Tibial nerve (tissue), 4 donors: ENCODE results near the gene SLC39A10. TPM values are rescaled to one million over a fixed set of nuclear protein-coding genes. Genes with fewer than 3 reads are reported as not detected.

Experiments
- DNase-seq, 2 donors: peaks; one replicate each; pipeline ENCODE4 v3.0.0-alpha.2; 2019; ENCODE audit warnings: low spot score in 2 of 2
- H3K27ac ChIP-seq, 4 donors: fragments of 200-600 bp; sonication (generic) in 3 of 4; one replicate each; pipeline ENCODE4 v1.5.1; 2017 to 2019; ENCODE audit warnings: mild to moderate bottlenecking in 1 of 4
- H3K27me3 ChIP-seq, 2 donors: fragments of 200-600 bp; sonication (generic) in 1 of 2; one replicate each; pipeline versions ENCODE4 v1.5.1 to v1.6.0; 2017 to 2019
- H3K36me3 ChIP-seq, 3 donors: fragments of 200-600 bp; sonication (generic); one replicate each; pipeline ENCODE4 v1.5.1; 2018 to 2019
- H3K4me1 ChIP-seq, 4 donors: fragments of 200-600 bp; sonication (generic) in 3 of 4; one replicate each; pipeline ENCODE4 v1.5.1; 2017 to 2019
- H3K4me3 ChIP-seq, 4 donors: fragments of 200-600 bp; sonication (generic) in 3 of 4; one replicate each; pipeline ENCODE4 v1.5.1; 2017 to 2019; ENCODE audit warnings: mild to moderate bottlenecking in 1 of 4, moderate library complexity in 1 of 4
- H3K9me3 ChIP-seq, 4 donors: fragments of 200-600 bp; sonication (generic) in 3 of 4; one replicate each; pipeline ENCODE4 v1.5.1; 2017 to 2019
- CTCF ChIP-seq, 5 experiments: fragments of 200-600 bp in 3 of 5; fragments of 450-650 bp in 2 of 5; sonication (generic) in 3 of 5; IDR thresholded peaks; one replicate each; pipeline ENCODE4 v1.5.1; 2016 to 2019; ENCODE audit warnings: antibody characterized with exemption in 5 of 5, mild to moderate bottlenecking in 3 of 5, moderate library complexity in 2 of 5
- EP300 ChIP-seq, 2 donors: sonication (generic); formaldehyde crosslinking; IDR thresholded peaks; one replicate each; pipeline ENCODE4 v1.6.1; 2017; ENCODE audit warnings: antibody characterized with exemption in 2 of 2, mild to moderate bottlenecking in 1 of 2
- POLR2A ChIP-seq, 2 donors: fragments of 450-650 bp; IDR thresholded peaks; one replicate each; pipeline ENCODE4 v1.6.1; 2017; ENCODE audit warnings: antibody characterized with exemption in 2 of 2, mild to moderate bottlenecking in 2 of 2, moderate library complexity in 2 of 2
- WGBS, 2 donors: methylation state at CpG; one replicate each; pipeline ENCODE4 v1.1.5; 2018; 5-methylcytosine and 5-hydroxymethylcytosine counted together
- total RNA-seq, 4 donors: library from RNA; depleted of rRNA; stranded (reverse); fragments of >200 nt; gene quantifications; one replicate each; pipeline ENCODE4 v1.1.0, GENCODE V29; 2016

SLC39A10 gene
- total RNA-seq, 4 donors from 2014 or later = 17.7 to 24.9 (median 20.7) TPM

- WGBS, 2 donors = 73 to 86% methylated on average over 2 of the region's 2 CpGs
- TF ChIP-seq EP300 (IDR thresholded peaks at IDR 0.05) (no peak), CTCF (IDR thresholded peaks at IDR 0.05) (no peak), POLR2A (IDR thresholded peaks at IDR 0.05) (no peak)
- H3K4me1 ChIP-seq = no peaks in the 10 kb centered on the region
These were observed 77.9 kb downstream of the SLC39A10 start for GRCh38 chr2:195734931-195735330.

GRCh38 chr2:195735347-195735746 lies 78.3 kb downstream of the SLC39A10 start:
- Histone ChIP-seq H3K27ac (no peak overlapping the region), H3K4me1 (no peaks in the 10 kb centered on the region), H3K27me3 (no peaks in the 10 kb centered on the region), H3K36me3 (peaks cover 0 to 74% (median 0%) of the 10 kb centered on the region in 3 donors), H3K9me3 (no peaks in the 10 kb centered on the region), H3K4me3 (no peak overlapping the region)
- TF ChIP-seq EP300 (IDR thresholded peaks at IDR 0.05) (no peak), POLR2A (IDR thresholded peaks at IDR 0.05) (no peak), CTCF (IDR thresholded peaks at IDR 0.05) (no peak)
- DNase-seq = no peak
- WGBS, 2 donors = 89 to 91% methylated on average over 1 of the region's 1 CpG

More at GRCh38 chr2:195734931-195735330, 77.9 kb downstream of the SLC39A10 start:
- DNase-seq = no peak
- no peak overlapping the region for H3K27ac ChIP-seq
- no peak overlapping the region for H3K4me3 ChIP-seq
- H3K27me3 ChIP-seq = no peaks in the 10 kb centered on the region
- no peaks in the 10 kb centered on the region for H3K9me3 ChIP-seq
- peaks cover 0 to 74% (median 0%) of the 10 kb centered on the region in 3 donors for H3K36me3 ChIP-seq

- no peaks in the 10 kb centered on the region for H3K4me1 ChIP-seq
- H3K36me3 ChIP-seq = peaks cover 0 to 71% (median 0%) of the 10 kb centered on the region in 3 donors
- peaks cover 0 to 2% (median 0%) of the 10 kb centered on the region in 4 donors for H3K9me3 ChIP-seq
- WGBS, 2 donors = 85% methylated on average over 5 of the region's 5 CpGs
- no peak for DNase-seq
- H3K27me3 ChIP-seq = no peaks in the 10 kb centered on the region
- TF ChIP-seq EP300 (IDR thresholded peaks at IDR 0.05) (no peak), CTCF (IDR thresholded peaks at IDR 0.05) (no peak), POLR2A (IDR thresholded peaks at IDR 0.05) (no peak)
- H3K27ac ChIP-seq = no peak overlapping the region
- H3K4me3 ChIP-seq = no peak overlapping the region
These were observed 80.7 kb downstream of the SLC39A10 start for GRCh38 chr2:195737511-195738325.

- H3K27me3 ChIP-seq = no peaks in the 10 kb centered on the region
- H3K36me3 ChIP-seq = peaks cover 0 to 60% (median 0%) of the 10 kb centered on the region in 3 donors
- WGBS, 2 donors = 95 to 100% methylated on average over 1 of the region's 1 CpG
- H3K9me3 ChIP-seq = peaks cover 0 to 27% (median 0%) of the 10 kb centered on the region in 4 donors
- no peak for TF ChIP-seq POLR2A (IDR thresholded peaks at IDR 0.05)
- TF ChIP-seq CTCF (IDR thresholded peaks at IDR 0.05) = no peak
- no peak overlapping the region for H3K4me3 ChIP-seq
- no peak for DNase-seq
- no peak overlapping the region for H3K27ac ChIP-seq
- H3K4me1 ChIP-seq = no peaks in the 10 kb centered on the region
These were observed 84.2 kb downstream of the SLC39A10 start for GRCh38 chr2:195741191-195741590.

- H3K36me3 ChIP-seq = no peaks in the 10 kb centered on the region
- H3K4me1 ChIP-seq = no peaks in the 10 kb centered on the region
- H3K27ac ChIP-seq = no peak overlapping the region
- DNase-seq = no peak
- H3K27me3 ChIP-seq = no peaks in the 10 kb centered on the region
- TF ChIP-seq CTCF (IDR thresholded peaks at IDR 0.05) (no peak), POLR2A (IDR thresholded peaks at IDR 0.05) (no peak), EP300 (IDR thresholded peaks at IDR 0.05) (no peak)
- H3K4me3 ChIP-seq = no peak overlapping the region
- WGBS, 2 donors = 75 to 86% methylated on average over 7 of the region's 7 CpGs
- peaks cover 0 to 17% (median 0%) of the 10 kb centered on the region in 4 donors for H3K9me3 ChIP-seq
These were observed 99.4 kb downstream of the SLC39A10 start for GRCh38 chr2:195756218-195756942.
